Measurements from ENCODE around the gene ATAT1.

The ATAT1 gene

GRCh38 chr6:30682143-30683117 is 55.8 kb downstream of the ATAT1 start:
- H4K20me1 ChIP-seq (ENCODE audit: low read depth, low read length), result no peaks in the 10 kb centered on the region
- H3K27me3 ChIP-seq (ENCODE audit: low read length), result no peaks in the 10 kb centered on the region
- no peak overlapping the region for H2AFZ ChIP-seq (ENCODE audit: low read depth, low read length, severe bottlenecking)
- H3F3A ChIP-seq (ENCODE audit: insufficient read depth), result peaks cover 56% of the 10 kb centered on the region
- H3K9me2 ChIP-seq (replicated peaks; ENCODE audit: insufficient read depth, low read length), result no peaks in the 10 kb centered on the region
- peaks cover 4% of the 10 kb centered on the region for H3K36me3 ChIP-seq (ENCODE audit: low read length)
- H3K9me3 ChIP-seq (ENCODE audit: insufficient read depth, low read length), result no peaks in the 10 kb centered on the region
- peak overlapping the region; percentile 94 for H3K27ac ChIP-seq (ENCODE audit: low read depth, low read length)
- peak overlapping the region; percentile 92 for H3K4me2 ChIP-seq (ENCODE audit: low read depth, low read length, poor library complexity, severe bottlenecking)
- peak overlapping the region; percentile 91 for H3K4me3 ChIP-seq (ENCODE audit: insufficient read depth, low read length, poor library complexity, severe bottlenecking)
- H3K9ac ChIP-seq (ENCODE audit: low read length), result peak overlapping the region; percentile 82
- no peak for TF ChIP-seq EZH2phosphoT487 (conservative IDR thresholded peaks at IDR 0.05; ENCODE audit: low read length)
- no peak for TF ChIP-seq CTCF (IDR thresholded peaks at IDR 0.05; ENCODE audit: insufficient read depth, low read length, poor library complexity, severe bottlenecking)
- peaks cover 74% of the 10 kb centered on the region for H3K79me2 ChIP-seq (ENCODE audit: insufficient read depth, low read length)

GRCh38 chr6:30683183-30683979 is 56.7 kb downstream of the ATAT1 start:
- Histone ChIP-seq H3K27me3 (ENCODE audit: low read length) (no peaks in the 10 kb centered on the region), H2AFZ (ENCODE audit: low read depth, low read length, severe bottlenecking) (no peak overlapping the region), H3K36me3 (ENCODE audit: low read length) (peaks cover 4% of the 10 kb centered on the region), H3K9ac (ENCODE audit: low read length) (peak overlapping the region; percentile 82), H3K27ac (ENCODE audit: low read depth, low read length) (peak overlapping the region; percentile 94), H3K9me2 (replicated peaks; ENCODE audit: insufficient read depth, low read length) (no peaks in the 10 kb centered on the region), H3K4me3 (ENCODE audit: insufficient read depth, low read length, poor library complexity, severe bottlenecking) (peak overlapping the region; percentile 91), H3F3A (ENCODE audit: insufficient read depth) (peaks cover 66% of the 10 kb centered on the region), H3K79me2 (ENCODE audit: insufficient read depth, low read length) (peaks cover 74% of the 10 kb centered on the region), H3K9me3 (ENCODE audit: insufficient read depth, low read length) (no peaks in the 10 kb centered on the region), H4K20me1 (ENCODE audit: low read depth, low read length) (no peaks in the 10 kb centered on the region), H3K4me2 (ENCODE audit: low read depth, low read length, poor library complexity, severe bottlenecking) (peak overlapping the region; percentile 92)
- no peak for TF ChIP-seq CTCF (IDR thresholded peaks at IDR 0.05; ENCODE audit: insufficient read depth, low read length, poor library complexity, severe bottlenecking)
- no peak for TF ChIP-seq EZH2phosphoT487 (conservative IDR thresholded peaks at IDR 0.05; ENCODE audit: low read length)

- Histone ChIP-seq H3K27me3 (ENCODE audit: low read length) (no peaks in the 10 kb centered on the region), H3K9me3 (ENCODE audit: insufficient read depth, low read length) (no peaks in the 10 kb centered on the region), H3K27ac (ENCODE audit: low read depth, low read length) (peak overlapping the region; percentile 94), H3K4me3 (ENCODE audit: insufficient read depth, low read length, poor library complexity, severe bottlenecking) (peak overlapping the region; percentile 91), H4K20me1 (ENCODE audit: low read depth, low read length) (no peaks in the 10 kb centered on the region), H3K9ac (ENCODE audit: low read length) (peak overlapping the region; percentile 82), H3K79me2 (ENCODE audit: insufficient read depth, low read length) (peaks cover 70% of the 10 kb centered on the region), H3F3A (ENCODE audit: insufficient read depth) (peaks cover 71% of the 10 kb centered on the region), H2AFZ (ENCODE audit: low read depth, low read length, severe bottlenecking) (no peak overlapping the region), H3K4me2 (ENCODE audit: low read depth, low read length, poor library complexity, severe bottlenecking) (peak overlapping the region; percentile 92), H3K36me3 (ENCODE audit: low read length) (no peaks in the 10 kb centered on the region), H3K9me2 (replicated peaks; ENCODE audit: insufficient read depth, low read length) (no peaks in the 10 kb centered on the region)
- TF ChIP-seq CTCF (IDR thresholded peaks at IDR 0.05; ENCODE audit: insufficient read depth, low read length, poor library complexity, severe bottlenecking) (no peak), EZH2phosphoT487 (conservative IDR thresholded peaks at IDR 0.05; ENCODE audit: low read length) (no peak)
These were observed 57.3 kb downstream of the ATAT1 start for GRCh38 chr6:30683980-30684338.

All from SU-DHL-6 (cell line).